K562 (cell line): Measurements from ENCODE around the gene SPHK1. TPM values are rescaled to one million over a fixed set of nuclear protein-coding genes. Genes with fewer than 3 reads are reported as not detected.

ENCODE experiments used
- CSDE1 ChIP-seq, 2 experiments: fragments of 450-650 bp; IDR thresholded peaks; 2 replicates each; pipeline ENCODE4 v1.6.1; 2016; ENCODE audit warnings: mild to moderate bottlenecking in 1 of 2
- EGR1 ChIP-seq: fragments of 450-650 bp; conservative IDR thresholded peaks from 2 replicates; pipeline ENCODE4 v1.6.1; 2017; ENCODE audit warnings: mild to moderate bottlenecking
- EHMT2 ChIP-seq: fragments of 450-650 bp; IDR thresholded peaks from 2 replicates; pipeline ENCODE4 v1.6.1; 2018; ENCODE audit warnings: antibody characterized with exemption
- ESRRA ChIP-seq: fragments of 450-650 bp; IDR thresholded peaks from 2 replicates; pipeline ENCODE4 v1.6.1; 2014; ENCODE audit warnings: low read depth, mild to moderate bottlenecking, moderate library complexity, borderline replicate concordance
- ILF3 ChIP-seq: fragments of 450-650 bp; IDR thresholded peaks from 2 replicates; pipeline ENCODE4 v1.6.1; 2018; ENCODE audit warnings: antibody characterized with exemption, mild to moderate bottlenecking, moderate library complexity, borderline replicate concordance
- L3MBTL2 ChIP-seq: fragments of 450-650 bp; IDR thresholded peaks from 2 replicates; pipeline ENCODE4 v1.6.1; 2016; ENCODE audit warnings: mild to moderate bottlenecking, moderate library complexity
- MCM7 ChIP-seq, 2 experiments: fragments of 450-650 bp; IDR thresholded peaks; 2 replicates each; pipeline ENCODE4 v1.6.1; 2016 to 2018
- NBN ChIP-seq: fragments of 450-650 bp; IDR thresholded peaks from 2 replicates; pipeline ENCODE4 v1.6.1; 2016; ENCODE audit warnings: low read depth, mild to moderate bottlenecking
- NFE2L1 ChIP-seq: fragments of 450-650 bp; IDR thresholded peaks from 2 replicates; pipeline ENCODE4 v1.6.1; 2016; ENCODE audit warnings: missing genetic modification characterization, low read depth, mild to moderate bottlenecking, missing compliant biosample characterization, moderate library complexity, borderline replicate concordance
- OTX1 ChIP-seq: fragments of 450-650 bp; formaldehyde crosslinking; IDR thresholded peaks from 2 replicates; pipeline ENCODE4 v1.4.0; 2022; ENCODE audit warnings: mild to moderate bottlenecking
- PRMT5 ChIP-seq: sonication (generic); formaldehyde crosslinking; IDR thresholded peaks from 2 replicates; pipeline ENCODE4 v1.5.0; 2020; ENCODE audit warnings: missing genetic modification reagents
- SAFB ChIP-seq: fragments of 200-400 bp; formaldehyde crosslinking; IDR thresholded peaks from 2 replicates; pipeline ENCODE4 v1.6.1; 2017; ENCODE audit warnings: low read depth, low read length, borderline replicate concordance
- TAF1 ChIP-seq: IDR thresholded peaks from 2 replicates; pipeline ENCODE4 v1.6.1; 2011; ENCODE audit warnings: mild to moderate bottlenecking, low read length, moderate library complexity; ENCODE audit not compliant: insufficient read depth, control insufficient read depth, severe bottlenecking; ENCODE audit errors: extremely low read depth
- TBP ChIP-seq: optimal IDR thresholded peaks from 2 replicates; pipeline ENCODE3; 2011; ENCODE audit warnings: low read depth, low read length, improper control_type of control experiment
- ZBED1 ChIP-seq: IDR thresholded peaks from 2 replicates; pipeline ENCODE4 v1.6.1; 2014
- ZNF146 ChIP-seq: IDR thresholded peaks from one replicate; pipeline ENCODE4 v1.6.1; 2018; ENCODE audit warnings: missing compliant biosample characterization; ENCODE audit not compliant: unreplicated experiment
- ZNF431 ChIP-seq: sonication (generic); formaldehyde crosslinking; IDR thresholded peaks from 2 replicates; pipeline ENCODE4 v1.8.0; 2022; ENCODE audit warnings: mild to moderate bottlenecking, missing genetic modification reagents
- polyA plus RNA-seq, 8 experiments: library from polyadenylated mRNA; depleted of rRNA in 4 of 8; stranded (reverse) in 5 of 8; unstranded in 3 of 8; fragments of >200 nt; fragmentation: Nextera tagmentation in 2 of 8; fragmentation: Illumina TruSeq in 1 of 8; extraction: Ambion mirVana in 2 of 8; extraction: Trizol in 1 of 8; gene quantifications; 2 replicates each; pipeline versions ENCODE4 v1.2.1 to v1.2.3, GENCODE V29; 2011 to 2014; ENCODE audit warnings: inconsistent platforms in 1 of 8, missing spikeins in 1 of 8
- total RNA-seq, 7 experiments: library from RNA; depleted of rRNA in 6 of 7; stranded (reverse); fragments of >200 nt in 6 of 7; fragmentation: Illumina TruSeq in 2 of 7; extraction: Trizol in 2 of 7; gene quantifications; 2 replicates each; pipeline versions ENCODE4 v1.2.1 to v1.2.3, GENCODE V29; 2011 to 2021; ENCODE audit warnings: low replicate concordance in 1 of 7
- TF ChIP-seq, protein P1 (sequence below): sonication (generic); formaldehyde crosslinking; IDR thresholded peaks from 2 replicates; pipeline ENCODE4 v1.8.1; 2023; ENCODE audit warnings: missing genetic modification reagents, mild to moderate bottlenecking, borderline replicate concordance
- TF ChIP-seq, protein P2 (sequence below): fragments of 250-450 bp; sonication (Bioruptor Pico); IDR thresholded peaks from 2 replicates; pipeline ENCODE4 v1.8.0; 2022; ENCODE audit warnings: moderate library complexity, mild to moderate bottlenecking, inconsistent platforms
- TF ChIP-seq, protein P3 (sequence below): fragments of 450-650 bp; IDR thresholded peaks from 2 replicates; pipeline ENCODE4 v1.6.1; 2016; ENCODE audit warnings: antibody characterized with exemption

The SPHK1 gene
- total and polyA plus RNA-seq, 9 of the 15 experiments (the other 6 are each of a cell fraction or from before 2014, with no cell fraction given), result 0.21 to 60.3 (median 14.5) TPM

DNA sequence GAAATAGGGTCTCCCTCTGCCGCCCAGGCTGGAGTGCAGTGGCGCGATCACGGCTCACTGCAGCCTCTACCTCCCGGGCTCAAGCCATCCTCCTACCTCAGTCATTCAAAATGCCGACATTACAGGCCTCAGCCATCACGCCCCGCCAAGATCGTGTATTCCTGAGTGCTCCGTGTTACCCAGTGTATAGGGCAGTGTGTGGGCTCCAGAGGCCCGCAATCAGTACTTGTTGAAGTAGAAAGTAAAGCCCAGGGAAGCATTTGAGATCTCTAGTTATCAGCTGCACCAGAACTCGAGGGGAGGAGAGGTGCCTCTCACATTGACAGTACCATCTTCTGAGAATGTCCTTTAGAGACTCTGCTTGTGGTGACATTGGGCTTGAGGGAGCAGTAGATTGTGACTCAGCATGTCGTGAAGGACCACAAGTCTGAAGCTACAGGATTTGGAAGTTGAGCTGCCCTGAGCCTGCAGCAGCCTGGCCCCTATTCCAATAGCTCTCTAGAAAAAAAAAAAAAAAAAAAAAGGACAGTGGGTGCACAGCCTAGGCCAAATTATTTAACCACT is 29.6 kb upstream of the SPHK1 start (continued):
- TF ChIP-seq ZBED1, result peak; percentile 93
- TF ChIP-seq ESRRA, result peak; percentile 83; the same call in 1 of the 2 replicates
- TF ChIP-seq, protein P1, sequence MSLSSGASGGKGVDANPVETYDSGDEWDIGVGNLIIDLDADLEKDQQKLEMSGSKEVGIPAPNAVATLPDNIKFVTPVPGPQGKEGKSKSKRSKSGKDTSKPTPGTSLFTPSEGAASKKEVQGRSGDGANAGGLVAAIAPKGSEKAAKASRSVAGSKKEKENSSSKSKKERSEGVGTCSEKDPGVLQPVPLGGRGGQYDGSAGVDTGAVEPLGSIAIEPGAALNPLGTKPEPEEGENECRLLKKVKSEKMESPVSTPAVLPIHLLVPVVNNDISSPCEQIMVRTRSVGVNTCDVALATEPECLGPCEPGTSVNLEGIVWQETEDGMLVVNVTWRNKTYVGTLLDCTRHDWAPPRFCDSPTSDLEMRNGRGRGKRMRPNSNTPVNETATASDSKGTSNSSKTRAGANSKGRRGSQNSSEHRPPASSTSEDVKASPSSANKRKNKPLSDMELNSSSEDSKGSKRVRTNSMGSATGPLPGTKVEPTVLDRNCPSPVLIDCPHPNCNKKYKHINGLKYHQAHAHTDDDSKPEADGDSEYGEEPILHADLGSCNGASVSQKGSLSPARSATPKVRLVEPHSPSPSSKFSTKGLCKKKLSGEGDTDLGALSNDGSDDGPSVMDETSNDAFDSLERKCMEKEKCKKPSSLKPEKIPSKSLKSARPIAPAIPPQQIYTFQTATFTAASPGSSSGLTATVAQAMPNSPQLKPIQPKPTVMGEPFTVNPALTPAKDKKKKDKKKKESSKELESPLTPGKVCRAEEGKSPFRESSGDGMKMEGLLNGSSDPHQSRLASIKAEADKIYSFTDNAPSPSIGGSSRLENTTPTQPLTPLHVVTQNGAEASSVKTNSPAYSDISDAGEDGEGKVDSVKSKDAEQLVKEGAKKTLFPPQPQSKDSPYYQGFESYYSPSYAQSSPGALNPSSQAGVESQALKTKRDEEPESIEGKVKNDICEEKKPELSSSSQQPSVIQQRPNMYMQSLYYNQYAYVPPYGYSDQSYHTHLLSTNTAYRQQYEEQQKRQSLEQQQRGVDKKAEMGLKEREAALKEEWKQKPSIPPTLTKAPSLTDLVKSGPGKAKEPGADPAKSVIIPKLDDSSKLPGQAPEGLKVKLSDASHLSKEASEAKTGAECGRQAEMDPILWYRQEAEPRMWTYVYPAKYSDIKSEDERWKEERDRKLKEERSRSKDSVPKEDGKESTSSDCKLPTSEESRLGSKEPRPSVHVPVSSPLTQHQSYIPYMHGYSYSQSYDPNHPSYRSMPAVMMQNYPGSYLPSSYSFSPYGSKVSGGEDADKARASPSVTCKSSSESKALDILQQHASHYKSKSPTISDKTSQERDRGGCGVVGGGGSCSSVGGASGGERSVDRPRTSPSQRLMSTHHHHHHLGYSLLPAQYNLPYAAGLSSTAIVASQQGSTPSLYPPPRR (CRISPR knock-in tag), result no peak
- no peak; the same call in 1 of the 2 replicates for TF ChIP-seq EHMT2
- peak; percentile 50 for TF ChIP-seq TAF1
- TF ChIP-seq EGR1, result no peak
- TF ChIP-seq TBP, result peak; percentile 43
- TF ChIP-seq OTX1 (CRISPR knock-in tag), result no peak
- no peak for TF ChIP-seq PRMT5 (CRISPR knock-in tag)
- TF ChIP-seq NBN, result peak; percentile 68; the same call in 1 of the 2 replicates
- no peak for TF ChIP-seq ILF3
- no peak for TF ChIP-seq ZNF431 (CRISPR knock-in tag)
- TF ChIP-seq MCM7 (IDR thresholded peaks at IDR 0.05), result no peak
- TF ChIP-seq SAFB, result no peak
- no peak for TF ChIP-seq ZNF146 (CRISPR knock-in tag)
- TF ChIP-seq NFE2L1, result peak; percentile 20; the same call in 1 of the 2 replicates
- peak; percentile 47; the same call in 1 of the 2 replicates for TF ChIP-seq L3MBTL2
- TF ChIP-seq, protein P2, sequence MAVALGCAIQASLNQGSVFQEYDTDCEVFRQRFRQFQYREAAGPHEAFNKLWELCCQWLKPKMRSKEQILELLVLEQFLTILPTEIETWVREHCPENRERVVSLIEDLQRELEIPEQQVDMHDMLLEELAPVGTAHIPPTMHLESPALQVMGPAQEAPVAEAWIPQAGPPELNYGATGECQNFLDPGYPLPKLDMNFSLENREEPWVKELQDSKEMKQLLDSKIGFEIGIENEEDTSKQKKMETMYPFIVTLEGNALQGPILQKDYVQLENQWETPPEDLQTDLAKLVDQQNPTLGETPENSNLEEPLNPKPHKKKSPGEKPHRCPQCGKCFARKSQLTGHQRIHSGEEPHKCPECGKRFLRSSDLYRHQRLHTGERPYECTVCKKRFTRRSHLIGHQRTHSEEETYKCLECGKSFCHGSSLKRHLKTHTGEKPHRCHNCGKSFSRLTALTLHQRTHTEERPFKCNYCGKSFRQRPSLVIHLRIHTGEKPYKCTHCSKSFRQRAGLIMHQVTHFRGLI (CRISPR knock-in tag), result no peak
- TF ChIP-seq, protein P3, sequence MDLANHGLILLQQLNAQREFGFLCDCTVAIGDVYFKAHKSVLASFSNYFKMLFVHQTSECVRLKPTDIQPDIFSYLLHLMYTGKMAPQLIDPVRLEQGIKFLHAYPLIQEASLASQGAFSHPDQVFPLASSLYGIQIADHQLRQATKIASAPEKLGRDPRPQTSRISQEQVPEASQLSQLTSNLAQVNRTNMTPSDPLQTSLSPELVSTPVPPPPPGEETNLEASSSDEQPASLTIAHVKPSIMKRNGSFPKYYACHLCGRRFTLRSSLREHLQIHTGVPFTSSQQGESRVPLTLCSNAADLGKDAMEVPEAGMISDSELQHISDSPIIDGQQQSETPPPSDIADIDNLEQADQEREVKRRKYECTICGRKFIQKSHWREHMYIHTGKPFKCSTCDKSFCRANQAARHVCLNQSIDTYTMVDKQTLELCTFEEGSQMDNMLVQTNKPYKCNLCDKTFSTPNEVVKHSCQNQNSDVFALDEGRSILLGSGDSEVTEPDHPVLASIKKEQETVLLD, result no peak
- no peak for TF ChIP-seq CSDE1 (IDR thresholded peaks at IDR 0.05)
